Muscle of arm (tissue), 12 donors: Measurements from ENCODE around the gene MIEF1. TPM values are rescaled to one million over a fixed set of nuclear protein-coding genes. Genes with fewer than 3 reads are reported as not detected.

Source experiments
- DNase-seq: peaks from one replicate; pipeline ENCODE4 v3.0.0-alpha.2; 2013
- polyA plus RNA-seq, 12 donors: library from polyadenylated mRNA; unstranded; fragments of 120-200 nt; gene quantifications; one replicate each; pipeline ENCODE4 v1.2.1, GENCODE V29; 2013; ENCODE audit not compliant: insufficient read length in 12 of 12

The MIEF1 gene
- polyA plus RNA-seq, 12 donors: 13.6 to 31.2 (median 17.8) TPM; not detected in 1

- DNase-seq: no peak
Measured at GRCh38 chr22:39556970-39557841, 55.1 kb downstream of the MIEF1 start.

- no peak for DNase-seq
Measured at GRCh38 chr22:39558254-39558727, 56.2 kb downstream of the MIEF1 start.

GRCh38 chr22:39558950-39559349 is 56.9 kb downstream of the MIEF1 start:
- DNase-seq: no peak

- DNase-seq: no peak
Measured at GRCh38 chr22:39559456-39560105, 57.5 kb downstream of the MIEF1 start.

GRCh38 chr22:39560127-39560526 is 58.0 kb downstream of the MIEF1 start:
- no peak for DNase-seq

- no peak for DNase-seq
Measured at GRCh38 chr22:39562839-39563489, 60.9 kb downstream of the MIEF1 start.

- DNase-seq: no peak
Measured at GRCh38 chr22:39563571-39564428, 61.7 kb downstream of the MIEF1 start.

GRCh38 chr22:39565414-39565944 is 63.4 kb downstream of the MIEF1 start:
- no peak for DNase-seq

- DNase-seq: no peak
Measured at GRCh38 chr22:39567135-39567946, 65.3 kb downstream of the MIEF1 start.

Other genes with a start within 250 kb of the MIEF1 start
- gene RPL3, start 182.7 kb upstream of the MIEF1 start, polyA plus RNA-seq: 1,000 to 10,000 TPM in 11 of 12 donors, 100 to 1,000 TPM in 1; 997 to 3,135 (median 2,410) TPM
- 10 to 100 TPM in 10 of 12 donors, 1 to 10 TPM in 1, not detected in 1; 9.9 to 35.0 (median 14.2) TPM for gene SYNGR1, start 152.3 kb upstream of the MIEF1 start, polyA plus RNA-seq
- gene TAB1, start 102.5 kb upstream of the MIEF1 start, polyA plus RNA-seq: 10 to 100 TPM in 11 of 12 donors, not detected in 1; 18.7 to 26.0 (median 20.8) TPM
- 10 to 100 TPM in 1 of 12 donors, 1 to 10 TPM in 10, not detected in 1; 2.3 to 12.6 (median 3.5) TPM for gene MGAT3, start 45.3 kb upstream of the MIEF1 start, polyA plus RNA-seq
- gene ATF4, start 18.3 kb downstream of the MIEF1 start, polyA plus RNA-seq: 100 to 1,000 TPM in 11 of 12 donors, not detected in 1; 294 to 376 (median 332) TPM
- gene RPS19BP1, start 30.5 kb downstream of the MIEF1 start, polyA plus RNA-seq: 10 to 100 TPM in 11 of 12 donors, not detected in 1; 33.3 to 76.7 (median 47.9) TPM
- under 1 TPM in 10 of 12 donors, not detected in 2; 0.03 to 0.40 (median 0.13) TPM for gene CACNA1I, start 68.5 kb downstream of the MIEF1 start, polyA plus RNA-seq